MM.1S (cell line): ENCODE data around the gene TMEM238L.

Source experiments
- DNase-seq: peaks from one replicate; pipeline ENCODE4 v3.0.0-alpha.2; 2015
- H2AFZ ChIP-seq: fragments of 300-600 bp; sonication (generic); 2 replicates; pipeline ENCODE4 v1.6.0; 2016; ENCODE audit warnings: antibody characterized with exemption, low read length
- H3F3A ChIP-seq: fragments of 300-600 bp; sonication (generic); 2 replicates; pipeline ENCODE4 v1.6.1; 2016; ENCODE audit warnings: mild to moderate bottlenecking, antibody characterized with exemption, low read length, moderate library complexity, mixed read lengths; ENCODE audit not compliant: insufficient read depth
- H3K27ac ChIP-seq: fragments of 300-600 bp; sonication (generic); 2 replicates; pipeline ENCODE4 v1.5.1; 2016; ENCODE audit warnings: mild to moderate bottlenecking, low read length
- H3K27me3 ChIP-seq: fragments of 300-600 bp; sonication (generic); replicated peaks from 2 replicates; pipeline ENCODE4 v1.6.0; 2016; ENCODE audit warnings: low read length; ENCODE audit not compliant: insufficient read depth
- H3K36me3 ChIP-seq: fragments of 300-600 bp; sonication (generic); replicated peaks from 2 replicates; pipeline ENCODE4 v1.6.1; 2016; ENCODE audit warnings: mild to moderate bottlenecking, low read length, mixed read lengths; ENCODE audit not compliant: insufficient read depth
- H3K4me1 ChIP-seq: fragments of 300-600 bp; sonication (generic); 2 replicates; pipeline ENCODE4 v1.6.1; 2016; ENCODE audit warnings: low read length, mixed read lengths
- H3K4me2 ChIP-seq: fragments of 300-600 bp; sonication (generic); 2 replicates; pipeline ENCODE4 v1.6.0; 2016; ENCODE audit warnings: low read depth, low read length
- H3K4me3 ChIP-seq: fragments of 300-600 bp; sonication (generic); 2 replicates; pipeline ENCODE4 v1.5.1; 2016; ENCODE audit warnings: low read length, mixed read lengths
- H3K79me2 ChIP-seq: fragments of 300-600 bp; sonication (generic); 2 replicates; pipeline ENCODE4 v1.6.1; 2016; ENCODE audit warnings: mixed run types, low read length, mixed read lengths
- H3K9ac ChIP-seq: fragments of 300-600 bp; sonication (generic); 2 replicates; pipeline ENCODE4 v1.6.1; 2016; ENCODE audit warnings: low read length, mixed read lengths
- H3K9me2 ChIP-seq: fragments of 300-600 bp; sonication (generic); replicated peaks from 2 replicates; pipeline ENCODE4 v1.6.1; 2016; ENCODE audit warnings: mild to moderate bottlenecking, low read length, mixed read lengths; ENCODE audit not compliant: insufficient read depth
- H3K9me3 ChIP-seq: fragments of 300-600 bp; sonication (generic); replicated peaks from 2 replicates; pipeline ENCODE4 v1.6.1; 2016; ENCODE audit warnings: mild to moderate bottlenecking, low read length, mixed read lengths; ENCODE audit not compliant: insufficient read depth
- H4K20me1 ChIP-seq: fragments of 300-600 bp; sonication (generic); 2 replicates; pipeline ENCODE4 v1.6.1; 2016; ENCODE audit warnings: mild to moderate bottlenecking, low read length, moderate library complexity, mixed read lengths; ENCODE audit not compliant: insufficient read depth
- CTCF ChIP-seq: fragments of 300-600 bp; sonication (generic); IDR thresholded peaks from 2 replicates; pipeline ENCODE4 v1.5.1; 2016; ENCODE audit warnings: antibody characterized with exemption, low read length, mixed read lengths
- EZH2 ChIP-seq: fragments of 300-600 bp; sonication (generic); optimal IDR thresholded peaks from 2 replicates; pipeline ENCODE3; 2017; ENCODE audit warnings: low read depth, mild to moderate bottlenecking, antibody characterized with exemption, low read length, mixed read lengths
- EZH2phosphoT487 ChIP-seq: fragments of 300-600 bp; sonication (generic); IDR thresholded peaks from 2 replicates; pipeline ENCODE4 v1.6.1; 2018; ENCODE audit warnings: antibody characterized with exemption, low read length

The TMEM238L gene

GRCh38 chr17:10756619-10757018 is 47.3 kb downstream of the TMEM238L start:
- H3K36me3 ChIP-seq = no peaks in the 10 kb centered on the region
- TF ChIP-seq EZH2 (no peak), CTCF (no peak), EZH2phosphoT487 (no peak)
- no peaks in the 10 kb centered on the region for H3K9me3 ChIP-seq
- no peak overlapping the region for H3K4me3 ChIP-seq
- H3K4me1 ChIP-seq = no peaks in the 10 kb centered on the region
- no peak for DNase-seq
- H3K79me2 ChIP-seq = no peaks in the 10 kb centered on the region
- no peak overlapping the region for H3K9ac ChIP-seq
- H3K27me3 ChIP-seq = peaks cover 6% of the 10 kb centered on the region; the same call in 1 of the 2 replicates
- no peak overlapping the region for H3K27ac ChIP-seq
- H4K20me1 ChIP-seq = no peaks in the 10 kb centered on the region
- H2AFZ ChIP-seq = no peak overlapping the region
- no peak overlapping the region for H3K4me2 ChIP-seq
- H3K9me2 ChIP-seq = no peaks in the 10 kb centered on the region
- H3F3A ChIP-seq = no peaks in the 10 kb centered on the region

- Histone ChIP-seq H2AFZ (no peak overlapping the region), H3K4me1 (no peaks in the 10 kb centered on the region), H3K4me2 (no peak overlapping the region), H3K9me3 (no peaks in the 10 kb centered on the region), H3K36me3 (no peaks in the 10 kb centered on the region), H3K27me3 (peaks cover 6% of the 10 kb centered on the region; the same call in 1 of the 2 replicates), H3K79me2 (no peaks in the 10 kb centered on the region), H4K20me1 (no peaks in the 10 kb centered on the region), H3K27ac (no peak overlapping the region), H3K9me2 (no peaks in the 10 kb centered on the region), H3K4me3 (no peak overlapping the region), H3F3A (no peaks in the 10 kb centered on the region), H3K9ac (no peak overlapping the region)
- no peak for DNase-seq
- TF ChIP-seq EZH2 (no peak), CTCF (no peak), EZH2phosphoT487 (no peak)
Measured at GRCh38 chr17:10756185-10756584, 47.7 kb downstream of the TMEM238L start.

GRCh38 chr17:10755592-10756127 is 48.2 kb downstream of the TMEM238L start:
- DNase-seq = no peak
- Histone ChIP-seq H3K4me3 (no peak overlapping the region), H3K79me2 (no peaks in the 10 kb centered on the region), H3K4me2 (no peak overlapping the region), H3K4me1 (no peaks in the 10 kb centered on the region), H3K9me2 (no peaks in the 10 kb centered on the region), H3K27ac (no peak overlapping the region), H4K20me1 (no peaks in the 10 kb centered on the region), H3K27me3 (peaks cover 6% of the 10 kb centered on the region; the same call in 1 of the 2 replicates), H3K36me3 (no peaks in the 10 kb centered on the region), H3K9ac (no peak overlapping the region), H3K9me3 (no peaks in the 10 kb centered on the region), H3F3A (no peaks in the 10 kb centered on the region), H2AFZ (no peak overlapping the region)
- TF ChIP-seq EZH2 (no peak), EZH2phosphoT487 (no peak), CTCF (no peak)
